ENCODE measurements around the gene CHRNA1. TPM values are rescaled to one million over a fixed set of nuclear protein-coding genes. Genes with fewer than 3 reads are reported as not detected.
"Not testable (repeated sequence)": the region's sequence is repeated elsewhere in the genome, so short reads cannot be mapped to it uniquely, and the experiment has no call there.

CHRNA1 gene
- total RNA-seq, 1 donor: under 0.01 TPM

GRCh38 chr2:174716785-174717184 is 47.5 kb downstream of the CHRNA1 start:
- DNase-seq (ENCODE audit: low read depth): no peak
- H3K4me3 ChIP-seq (ENCODE audit: low read depth, low read length): no peak overlapping the region

GRCh38 chr2:174713686-174714085 is 50.6 kb downstream of the CHRNA1 start:
- no peak overlapping the region for H3K4me3 ChIP-seq (ENCODE audit: low read depth, low read length)
- no peak for TF ChIP-seq CTCF (IDR thresholded peaks at IDR 0.05; ENCODE audit: insufficient read depth, low read depth, low read length)
- no peak for DNase-seq (ENCODE audit: low read depth)

More at GRCh38 chr2:174716785-174717184, 47.5 kb downstream of the CHRNA1 start:
- no peak for TF ChIP-seq CTCF (IDR thresholded peaks at IDR 0.05; ENCODE audit: insufficient read depth, low read depth, low read length)

GRCh38 chr2:174711206-174711605 is 53.1 kb downstream of the CHRNA1 start:
- TF ChIP-seq CTCF (IDR thresholded peaks at IDR 0.05; ENCODE audit: insufficient read depth, low read depth, low read length): no peak
- DNase-seq (ENCODE audit: low read depth): peak; percentile 19
- H3K4me3 ChIP-seq (ENCODE audit: low read depth, low read length): no peak overlapping the region

- DNase-seq (ENCODE audit: low read depth); H3K4me3 ChIP-seq (ENCODE audit: low read depth, low read length): not testable (repeated sequence)
Measured at GRCh38 chr2:174709416-174710004, 54.8 kb downstream of the CHRNA1 start.

- no peak for DNase-seq (ENCODE audit: low read depth)
- H3K4me3 ChIP-seq (ENCODE audit: low read depth, low read length): no peak overlapping the region
- TF ChIP-seq CTCF (IDR thresholded peaks at IDR 0.05; ENCODE audit: insufficient read depth, low read depth, low read length): no peak
Measured at GRCh38 chr2:174708713-174709112, 55.6 kb downstream of the CHRNA1 start.

GRCh38 chr2:174705321-174705720 is 59.0 kb downstream of the CHRNA1 start:
- no peak for TF ChIP-seq CTCF (IDR thresholded peaks at IDR 0.05; ENCODE audit: insufficient read depth, low read depth, low read length)
- no peak for DNase-seq (ENCODE audit: low read depth)
- no peak overlapping the region for H3K4me3 ChIP-seq (ENCODE audit: low read depth, low read length)

- no peak overlapping the region for H3K4me3 ChIP-seq (ENCODE audit: low read depth, low read length)
- TF ChIP-seq CTCF (IDR thresholded peaks at IDR 0.05; ENCODE audit: insufficient read depth, low read depth, low read length): no peak
- DNase-seq (ENCODE audit: low read depth): peak; percentile 25
Measured at GRCh38 chr2:174704642-174705041, 59.6 kb downstream of the CHRNA1 start.

Data from fibroblast of villous mesenchyme (primary cell).